Measurements from ENCODE around the gene NTMT2. TPM values are rescaled to one million over a fixed set of nuclear protein-coding genes. Genes with fewer than 3 reads are reported as not detected.

The NTMT2 gene
- total and polyA plus RNA-seq, 9 of the 15 experiments (the other 6 are each of a cell fraction or from before 2014, with no cell fraction given): not detected

- TF ChIP-seq ZNF318 (IDR thresholded peaks at IDR 0.05; ENCODE audit: borderline replicate concordance in 1 of 2, low read depth in 1 of 2) (peak in 1 of 2 experiments; percentile 41; a peak in 1 of 4 replicates), ZBED1 (IDR thresholded peaks at IDR 0.05) (no peak), ATF3 (IDR thresholded peaks at IDR 0.05) (peak; percentile 67; the same call in 1 of the 2 replicates), ATF3 (CRISPR knock-in tag; conservative IDR thresholded peaks at IDR 0.05) (no peak), MEF2D (tag; conservative IDR thresholded peaks at IDR 0.05; ENCODE audit: low read depth) (peak; percentile 82), SMAD3 (CRISPR knock-in tag; conservative IDR thresholded peaks at IDR 0.05) (0 out of 2 replicates have a peak, but pooled peaks have one; percentile 23), KLF13 (tag; IDR thresholded peaks at IDR 0.05; ENCODE audit: borderline replicate concordance, low read depth) (no peak), RBFOX2 (IDR thresholded peaks at IDR 0.05; ENCODE audit: low read depth, low read length) (no peak), PRDM10 (IDR thresholded peaks at IDR 0.05; ENCODE audit: partially characterized antibody) (no peak), ZSCAN29 (IDR thresholded peaks at IDR 0.05) (no peak), ADNP (tag; IDR thresholded peaks at IDR 0.05) (0 out of 2 replicates have a peak, but pooled peaks have one; percentile 32), DLX4 (CRISPR knock-in tag; IDR thresholded peaks at IDR 0.05) (no peak), POU5F1 (IDR thresholded peaks at IDR 0.05; ENCODE audit: borderline replicate concordance, low read depth, low read length, partially characterized antibody) (no peak)
Observed at GRCh38 chr1:170168265-170168664, 22.5 kb downstream of the NTMT2 start (continued).
